K562 (cell line): ENCODE measurements around the gene DROSHA. TPM values are rescaled to one million over a fixed set of nuclear protein-coding genes. Genes with fewer than 3 reads are reported as not detected.
A peak's percentile ranks its signal among the peaks of the same experiment; 100 is the strongest.
"Not testable (repeated sequence)": the region's sequence is repeated elsewhere in the genome, so short reads cannot be mapped to it uniquely, and the experiment has no call there.

Experiments
- ATAC-seq: fragments of 200-7000 bp; cut with Tn5 transposase; 3 replicates; pipeline ENCODE4 v1.9.1; 2020; ENCODE audit warnings: moderate library complexity
- BruUV-seq: library from RNA; stranded (reverse); fragments of 400-500 nt; replicated peaks from 2 replicates; lab custom pipeline; 2021; lab: Mats Ljungman, UMichigan
- CTCF ChIA-PET: fragments of 300-600 bp; formaldehyde crosslinking; extraction: SDS; loops from one replicate; lab custom pipeline; 2021; ENCODE audit warnings: low intra/inter-chr PET ratio; lab: Yijun Ruan, JAX
- POLR2A ChIA-PET: fragments of 300-600, 350-650 bp; sonication (Branson Sonifier 250); formaldehyde crosslinking; extraction: SDS; loops from one replicate; lab custom pipeline; 2021; ENCODE audit warnings: antibody characterized with exemption, inconsistent platforms; lab: Yijun Ruan, JAX
- DNase-seq, 4 experiments: peaks; one replicate each; pipeline versions ENCODE4 v3.0.0 to v3.0.0-alpha.2; 2011 to 2018; ENCODE audit warnings: low spot score in 3 of 4, mixed read lengths in 3 of 4; ENCODE audit errors: extremely low read depth in 1 of 4
- FAIRE-seq: peaks from 2 replicates; lab custom pipeline; 2011; peaks lifted over from hg19 to GRCh38; lab: Jason Lieb, UNC
- H2AFZ ChIP-seq: 2 replicates; pipeline ENCODE4 v1.6.0; 2011; ENCODE audit warnings: low read depth, low read length, control low read depth, inconsistent platforms
- H3K27ac ChIP-seq: fragments of 200-600 bp; 3 replicates; pipeline ENCODE4 v1.8.0; 2011; ENCODE audit warnings: low read depth, mild to moderate bottlenecking, control low read depth, inconsistent platforms, low read length, moderate library complexity, mixed read lengths; ENCODE audit errors: extremely low read depth
- H3K27me3 ChIP-seq, 2 experiments: fragments of 300-600 bp in 1 of 2; 2 replicates in 1 of 2; 3 replicates in 1 of 2; pipeline versions ENCODE4 v1.6.0 to v1.8.0; 2011; ENCODE audit warnings: inconsistent platforms in 2 of 2, low read length in 2 of 2, mild to moderate bottlenecking in 1 of 2, mixed read lengths in 1 of 2, moderate library complexity in 1 of 2; ENCODE audit not compliant: control insufficient read depth in 2 of 2, insufficient read depth in 2 of 2
- H3K36me3 ChIP-seq: fragments of 300-600 bp; 3 replicates; pipeline ENCODE4 v1.8.0; 2011; ENCODE audit warnings: mild to moderate bottlenecking, low read length, inconsistent platforms; ENCODE audit not compliant: control insufficient read depth, insufficient read depth
- H3K4me1 ChIP-seq, 2 experiments: fragments of 200-600 bp in 1 of 2; replicated peaks in 1 of 2; 2 replicates in 1 of 2; 3 replicates in 1 of 2; pipeline versions ENCODE4 v1.5.1 to v1.8.0; 2011; ENCODE audit warnings: inconsistent platforms in 2 of 2, low read length in 2 of 2, mild to moderate bottlenecking in 1 of 2, mixed read lengths in 1 of 2, moderate library complexity in 1 of 2; ENCODE audit not compliant: control insufficient read depth in 2 of 2, insufficient read depth in 2 of 2
- H3K4me2 ChIP-seq: 2 replicates; pipeline ENCODE4 v1.6.1; 2011; ENCODE audit warnings: low read length, control low read depth, inconsistent platforms, mixed read lengths; ENCODE audit not compliant: insufficient read depth
- H3K4me3 ChIP-seq: fragments of 200-600 bp; sonication (generic), shearing (Covaris generic); 2 replicates; pipeline ENCODE4 v1.5.1; 2016; ENCODE audit warnings: control low read depth, inconsistent platforms
- H3K79me2 ChIP-seq: fragments of 200-600 bp; 3 replicates; pipeline ENCODE4 v1.8.0; 2011; ENCODE audit warnings: low read length, inconsistent platforms; ENCODE audit not compliant: control insufficient read depth, insufficient read depth
- H3K9ac ChIP-seq, 2 experiments: 2 replicates each; pipeline versions ENCODE4 v1.6.0 to v1.6.1; 2011; ENCODE audit warnings: low read depth in 2 of 2, low read length in 2 of 2, control low read depth in 1 of 2, inconsistent platforms in 1 of 2, mild to moderate bottlenecking in 1 of 2, mixed read lengths in 1 of 2; ENCODE audit not compliant: insufficient read depth in 1 of 2
- H3K9me1 ChIP-seq: one replicate; pipeline ENCODE4 v1.6.0; 2011; ENCODE audit warnings: inconsistent platforms, mild to moderate bottlenecking, low read length, moderate library complexity; ENCODE audit not compliant: control insufficient read depth, insufficient read depth
- H3K9me3 ChIP-seq: replicated peaks from 2 replicates; pipeline ENCODE4 v1.5.1; 2011; ENCODE audit warnings: low read depth, low read length, inconsistent platforms; ENCODE audit not compliant: control insufficient read depth, insufficient read depth
- H4K20me1 ChIP-seq: replicated peaks from 2 replicates; pipeline ENCODE4 v1.6.1; 2011; ENCODE audit warnings: low read length, inconsistent platforms, mixed read lengths; ENCODE audit not compliant: control insufficient read depth, insufficient read depth
- HDAC1 ChIP-seq, 2 experiments: fragments of 450-650 bp; IDR thresholded peaks; 2 replicates each; pipeline ENCODE4 v1.6.1; 2016 to 2017; ENCODE audit warnings: inconsistent platforms in 1 of 2, mild to moderate bottlenecking in 1 of 2, moderate library complexity in 1 of 2
- JUNB ChIP-seq: fragments of 450-650 bp; formaldehyde crosslinking; conservative IDR thresholded peaks from 2 replicates; pipeline ENCODE4 v1.4.0; 2020; ENCODE audit warnings: mild to moderate bottlenecking
- SPI1 ChIP-seq: IDR thresholded peaks from 2 replicates; pipeline ENCODE4 v1.6.1; 2011; ENCODE audit warnings: low read depth, low read length, control low read depth, borderline replicate concordance
- ZNF12 ChIP-seq: sonication (generic); formaldehyde crosslinking; IDR thresholded peaks from 2 replicates; pipeline ENCODE4 v1.4.0; 2020; ENCODE audit warnings: mild to moderate bottlenecking, missing genetic modification reagents
- WGBS: fragments of 100-300 bp; shearing (Covaris generic); methylation state at CpG from one replicate; pipeline ENCODE4 v1.1.6; 2016; ENCODE audit warnings: low coverage, mixed read lengths; ENCODE audit not compliant: insufficient coverage; ENCODE audit errors: missing lambda C conversion rate; 5-methylcytosine and 5-hydroxymethylcytosine counted together
- in situ Hi-C: fragments of 300-500 bp; cut with MboI; formaldehyde crosslinking; loops from 4 replicates; pipeline ENCODE4 v1.15.0; 2018; ENCODE audit warnings: inconsistent platforms, mixed read lengths
- intact Hi-C: fragments of 100-400 bp; cut with micrococcal nuclease; formaldehyde crosslinking; loops from 2 replicates; pipeline ENCODE4 v1.14.2; 2022
- polyA plus RNA-seq, 8 experiments: library from polyadenylated mRNA; depleted of rRNA in 4 of 8; stranded (reverse) in 5 of 8; unstranded in 3 of 8; fragments of >200 nt; fragmentation: Nextera tagmentation in 2 of 8; fragmentation: Illumina TruSeq in 1 of 8; extraction: Ambion mirVana in 2 of 8; extraction: Trizol in 1 of 8; gene quantifications; 2 replicates each; pipeline versions ENCODE4 v1.2.1 to v1.2.3, GENCODE V29; 2011 to 2014; ENCODE audit warnings: inconsistent platforms in 1 of 8, missing spikeins in 1 of 8
- total RNA-seq, 7 experiments: library from RNA; depleted of rRNA in 6 of 7; stranded (reverse); fragments of >200 nt in 6 of 7; fragmentation: Illumina TruSeq in 2 of 7; extraction: Trizol in 2 of 7; gene quantifications; 2 replicates each; pipeline versions ENCODE4 v1.2.1 to v1.2.3, GENCODE V29; 2011 to 2021; ENCODE audit warnings: low replicate concordance in 1 of 7

The DROSHA gene
- total and polyA plus RNA-seq, 9 of the 15 experiments (the other 6 are each of a cell fraction or from before 2014, with no cell fraction given) = 52.5 to 109 (median 68.9) TPM

DNA sequence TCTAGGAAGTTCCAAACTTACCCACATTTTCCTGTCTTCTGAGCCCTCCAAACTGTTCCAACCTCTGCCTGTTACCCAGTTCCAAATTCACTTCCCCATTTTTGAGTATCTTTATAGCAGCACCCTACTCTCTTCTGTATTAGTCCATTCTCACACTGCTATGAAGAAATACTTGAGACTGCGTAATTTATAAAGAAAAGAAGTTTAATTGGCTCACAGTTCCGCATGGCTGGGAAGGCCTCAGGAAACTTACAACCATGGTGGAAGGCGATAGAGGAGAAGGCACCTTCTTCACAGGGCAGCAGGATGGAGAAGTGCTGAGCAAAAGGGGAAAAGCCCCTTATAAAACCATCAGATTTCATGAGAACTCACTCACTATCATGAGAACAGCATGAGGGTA, 34.5 kb upstream of the DROSHA start:
- H3K9ac ChIP-seq, FAIRE-seq, H3K4me1 ChIP-seq, H2AFZ ChIP-seq, CTCF ChIA-PET, H4K20me1 ChIP-seq, BruUV-seq, H3K4me2 ChIP-seq, H3K9me3 ChIP-seq, in situ Hi-C loops, DNase-seq, POLR2A ChIA-PET, H3K36me3 ChIP-seq, H3K9me1 ChIP-seq, intact Hi-C loops, ATAC-seq, H3K4me3 ChIP-seq, H3K27me3 ChIP-seq, H3K79me2 ChIP-seq, H3K27ac ChIP-seq: not testable (repeated sequence)
- 4% methylated on average over 3 of the region's 3 CpGs for WGBS
- 0 out of 2 replicates have a peak, but pooled peaks have one; percentile 31 for TF ChIP-seq SPI1

DNA sequence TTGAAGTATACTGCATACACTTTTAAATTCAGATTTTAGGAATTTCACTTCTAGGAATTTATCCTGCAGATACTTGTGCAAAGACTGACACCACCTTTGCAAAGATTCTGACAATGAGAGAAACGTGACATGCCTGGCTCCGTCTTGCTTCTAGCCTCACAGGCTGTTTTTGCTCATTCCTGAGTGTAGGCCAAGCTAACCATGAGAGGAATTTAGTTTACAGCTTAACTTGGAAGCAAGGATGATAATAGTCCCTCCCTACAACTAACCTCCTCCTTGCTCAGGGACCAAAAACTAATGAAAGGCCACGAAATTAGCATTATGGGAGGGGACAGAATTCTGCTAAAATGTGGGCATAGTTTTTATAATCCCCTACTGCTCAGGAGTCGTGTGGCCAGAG, 31.3 kb upstream of the DROSHA start:
- no peaks in the 10 kb centered on the region for H3K79me2 ChIP-seq
- no peak overlapping the region for H3K4me2 ChIP-seq
- in situ Hi-C loops = no loop called here
- no peaks in the 10 kb centered on the region for H3K36me3 ChIP-seq
- DNase-seq = no peak
- FAIRE-seq = no peak
- no peak overlapping the region for H3K27ac ChIP-seq
- BruUV-seq = no TSS peak
- no peaks in the 10 kb centered on the region for H3K27me3 ChIP-seq
- POLR2A ChIA-PET = interaction anchor here (0.9 kb wide), 1 partner anchor 8 kb away, joined by 5 read pairs; no protein-coding TSS in a partner anchor
- no peak overlapping the region for H3K9ac ChIP-seq
- intact Hi-C loops = no loop called here
- ATAC-seq = no peak
- H3K4me1 ChIP-seq = no peaks in the 10 kb centered on the region; a peak in 1 of 5 replicates
- H3K9me1 ChIP-seq = no peaks in the 10 kb centered on the region
- no peaks in the 10 kb centered on the region for H4K20me1 ChIP-seq
- TF ChIP-seq JUNB (CRISPR knock-in tag) (no peak), ZNF12 (no peak), SPI1 (0 out of 2 replicates have a peak, but pooled peaks have one; percentile 46), HDAC1 (IDR thresholded peaks at IDR 0.05) (no peak)
- H2AFZ ChIP-seq = no peak overlapping the region
- CTCF ChIA-PET = no interaction called here
- H3K4me3 ChIP-seq = no peak overlapping the region
- 2% methylated on average over 4 of the region's 4 CpGs for WGBS
- no peaks in the 10 kb centered on the region for H3K9me3 ChIP-seq
